DND-41 (cell line): ENCODE results near the gene DMC1.

Source experiments
- ATAC-seq: fragments of 200-7000 bp; cut with Tn5 transposase; 3 replicates; pipeline ENCODE4 v1.9.1; 2021; ENCODE audit warnings: low read depth; ENCODE audit not compliant: insufficient read depth
- DNase-seq: peaks from one replicate; pipeline ENCODE4 v3.0.0-alpha.2; 2020
- H2AFZ ChIP-seq: 2 replicates; pipeline ENCODE4 v1.6.0; 2012; ENCODE audit warnings: low read depth, low read length
- H3K27ac ChIP-seq: 2 replicates; pipeline ENCODE4 v1.5.1; 2012; ENCODE audit warnings: low read length, inconsistent platforms
- H3K27me3 ChIP-seq: fragments of 200-600 bp; sonication (generic); 2 replicates; pipeline ENCODE4 v1.6.0; 2012; ENCODE audit warnings: low read length, mild to moderate bottlenecking, inconsistent platforms; ENCODE audit not compliant: insufficient read depth, poor library complexity
- H3K36me3 ChIP-seq: 2 replicates; pipeline ENCODE4 v1.5.1; 2012; ENCODE audit warnings: low read length, inconsistent platforms; ENCODE audit not compliant: insufficient read depth
- H3K4me1 ChIP-seq: 2 replicates; pipeline ENCODE4 v1.5.1; 2012; ENCODE audit warnings: mild to moderate bottlenecking, low read length; ENCODE audit not compliant: insufficient read depth
- H3K4me2 ChIP-seq: 2 replicates; pipeline ENCODE4 v1.6.0; 2012; ENCODE audit warnings: mild to moderate bottlenecking, moderate library complexity, low read length, inconsistent platforms; ENCODE audit not compliant: insufficient read depth
- H3K4me3 ChIP-seq, 2 experiments: fragments of 200-600 bp in 1 of 2; shearing (Covaris generic) in 1 of 2; 2 replicates each; pipeline ENCODE4 v1.5.1; 2012 to 2016; ENCODE audit warnings: inconsistent platforms in 2 of 2, low read length in 2 of 2, mild to moderate bottlenecking in 2 of 2, low read depth in 1 of 2, moderate library complexity in 1 of 2
- H3K79me2 ChIP-seq: 2 replicates; pipeline ENCODE4 v1.6.0; 2012; ENCODE audit warnings: low read length, inconsistent platforms; ENCODE audit not compliant: insufficient read depth
- H3K9ac ChIP-seq: 2 replicates; pipeline ENCODE4 v1.6.0; 2012; ENCODE audit warnings: low read depth, mild to moderate bottlenecking, inconsistent platforms, low read length, moderate library complexity
- H3K9me3 ChIP-seq: 2 replicates; pipeline ENCODE4 v1.5.1; 2012; ENCODE audit warnings: low read length, moderate library complexity, mild to moderate bottlenecking, inconsistent platforms; ENCODE audit not compliant: insufficient read depth, severe bottlenecking
- H4K20me1 ChIP-seq: 2 replicates; pipeline ENCODE4 v1.6.0; 2012; ENCODE audit warnings: low read length; ENCODE audit not compliant: insufficient read depth
- CTCF ChIP-seq: IDR thresholded peaks from 2 replicates; pipeline ENCODE4 v1.5.1; 2012; ENCODE audit warnings: borderline replicate concordance, low read length, moderate library complexity, mild to moderate bottlenecking; ENCODE audit not compliant: poor library complexity, severe bottlenecking; ENCODE audit errors: extremely low read depth
- EZH2 ChIP-seq: IDR thresholded peaks from 3 replicates; pipeline ENCODE4 v1.6.1; 2012; ENCODE audit warnings: borderline replicate concordance, low read depth, mild to moderate bottlenecking, moderate library complexity, low read length, inconsistent platforms; ENCODE audit not compliant: severe bottlenecking

The DMC1 gene

DNA sequence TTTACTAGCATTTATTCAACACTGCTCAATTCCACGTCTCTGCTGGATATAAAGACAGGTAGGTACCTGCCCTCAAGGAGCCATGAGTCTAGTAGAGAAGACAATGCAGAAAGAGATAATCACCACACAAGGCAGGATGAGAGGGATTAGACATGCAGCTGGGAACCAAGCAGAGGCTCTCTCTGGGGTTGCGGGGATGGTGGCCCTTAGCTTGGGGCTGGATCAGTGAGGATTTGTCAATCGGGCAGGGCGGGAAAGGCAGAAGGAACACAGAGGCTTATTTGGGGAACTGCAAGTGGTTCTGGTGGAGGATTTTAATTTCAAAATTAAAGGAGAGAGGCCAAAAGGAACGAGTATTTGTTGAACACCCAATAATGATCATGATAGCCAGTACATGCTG lies 8.5 kb upstream of the DMC1 start:
- H3K4me1 ChIP-seq, result no peaks in the 10 kb centered on the region
- no peak overlapping the region for H3K27ac ChIP-seq
- no peaks in the 10 kb centered on the region for H3K36me3 ChIP-seq
- H3K9me3 ChIP-seq, result no peaks in the 10 kb centered on the region
- H3K4me2 ChIP-seq, result no peak overlapping the region
- TF ChIP-seq EZH2 (no peak), CTCF (no peak)
- no peak for DNase-seq
- no peak for ATAC-seq
- H3K27me3 ChIP-seq, result no peaks in the 10 kb centered on the region
- no peak overlapping the region for H3K9ac ChIP-seq
- H2AFZ ChIP-seq, result no peak overlapping the region
- H3K79me2 ChIP-seq, result no peaks in the 10 kb centered on the region
- H3K4me3 ChIP-seq, result no peak overlapping the region
- H4K20me1 ChIP-seq, result no peaks in the 10 kb centered on the region

DNA sequence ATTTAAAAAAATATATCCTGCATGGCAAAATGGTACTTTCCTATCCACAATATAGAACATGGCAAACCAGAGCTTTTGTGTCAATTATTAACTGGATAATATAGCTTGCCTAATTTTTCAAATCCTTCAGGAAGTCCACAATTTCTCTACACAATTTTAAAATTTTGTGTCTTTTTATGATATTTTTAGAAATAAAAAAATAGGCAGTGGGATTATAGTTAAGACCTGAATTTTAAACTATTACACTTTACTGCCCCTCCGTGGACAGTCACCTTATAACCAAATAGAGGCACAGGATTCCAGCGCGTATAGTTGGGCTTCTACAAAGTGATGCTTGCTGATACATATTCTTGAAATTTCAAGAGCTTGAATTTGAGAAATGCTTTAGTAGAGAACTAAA lies 2.1 kb upstream of the DMC1 start:
- peaks cover 21% of the 10 kb centered on the region for H3K4me1 ChIP-seq
- no peaks in the 10 kb centered on the region for H3K27me3 ChIP-seq
- no peaks in the 10 kb centered on the region for H4K20me1 ChIP-seq
- H3K79me2 ChIP-seq, result peaks cover 9% of the 10 kb centered on the region
- no peak overlapping the region for H3K27ac ChIP-seq
- peak; percentile 23 for DNase-seq
- ATAC-seq, result no peak
- H3K4me2 ChIP-seq, result peak overlapping the region; percentile 86; the same call in 1 of the 2 replicates
- H3K9me3 ChIP-seq, result no peaks in the 10 kb centered on the region
- no peak overlapping the region for H2AFZ ChIP-seq
- H3K9ac ChIP-seq, result no peak overlapping the region
- no peaks in the 10 kb centered on the region for H3K36me3 ChIP-seq
- TF ChIP-seq CTCF, result peak; percentile 52
- no peak for TF ChIP-seq EZH2
- no peak overlapping the region for H3K4me3 ChIP-seq

DNA sequence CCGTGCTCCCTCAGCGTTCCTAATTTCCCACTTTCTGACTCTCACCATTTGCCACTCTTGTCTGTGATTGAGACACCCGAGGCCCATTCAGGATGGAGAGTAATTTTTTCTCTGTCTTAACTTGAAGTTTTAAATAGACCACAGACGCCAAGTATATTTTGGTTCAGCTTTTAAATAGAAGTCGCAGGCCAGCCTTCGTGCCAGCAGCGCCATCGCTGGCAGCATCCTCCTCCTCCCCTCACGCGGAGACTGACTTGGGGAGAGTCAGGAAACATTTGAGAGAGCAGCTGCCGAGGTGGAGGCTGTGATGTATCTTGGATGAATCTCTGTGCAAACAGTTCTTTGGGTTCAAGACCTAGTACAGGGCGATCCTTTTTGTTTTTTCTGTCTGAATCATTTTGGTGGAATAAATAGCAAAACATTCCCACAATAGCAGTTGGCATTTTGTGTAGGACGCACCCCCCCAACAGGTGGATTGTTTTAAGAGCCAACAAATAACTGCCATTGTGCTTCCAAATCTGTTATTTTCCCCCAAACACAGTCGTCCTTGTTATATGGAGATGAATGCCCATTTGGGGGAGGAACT lies 889 bp upstream of the DMC1 start:
- H3K9me3 ChIP-seq, result no peaks in the 10 kb centered on the region
- no peaks in the 10 kb centered on the region for H3K36me3 ChIP-seq
- peak overlapping the region; percentile 99 for H2AFZ ChIP-seq
- peak overlapping the region; percentile 89 for H3K9ac ChIP-seq
- H3K4me2 ChIP-seq, result peak overlapping the region; percentile 86
- H3K27ac ChIP-seq, result peak overlapping the region; percentile 95
- peaks cover 21% of the 10 kb centered on the region for H3K4me1 ChIP-seq
- ATAC-seq (peak; percentile 58), DNase-seq (peak; percentile 65)
- H3K27me3 ChIP-seq, result no peaks in the 10 kb centered on the region
- H3K4me3 ChIP-seq, result peak overlapping the region; percentile 27 to 68
- no peaks in the 10 kb centered on the region for H4K20me1 ChIP-seq
- TF ChIP-seq CTCF (peak; percentile 53), EZH2 (no peak)
- peaks cover 9% of the 10 kb centered on the region for H3K79me2 ChIP-seq
